GM23338 (cell line): ENCODE measurements around the gene KCNJ10.

Experiments
- CREB1 ChIP-seq: fragments of 250-450 bp; sonication (Bioruptor Pico); IDR thresholded peaks from 2 replicates; pipeline ENCODE4 v1.5.0; 2020; ENCODE audit warnings: low read depth, mild to moderate bottlenecking, moderate library complexity
- CTCF ChIP-seq, 2 experiments: fragments of 200-600 bp in 1 of 2; sonication (generic) in 1 of 2; conservative IDR thresholded peaks; 2 replicates each; pipeline versions ENCODE4 v1.5.1 to v1.6.1; 2016 to 2017; ENCODE audit warnings: antibody characterized with exemption in 2 of 2, low read depth in 2 of 2, mild to moderate bottlenecking in 2 of 2, moderate library complexity in 1 of 2
- ETS1 ChIP-seq: IDR thresholded peaks from 2 replicates; pipeline ENCODE4 v1.6.1; 2016; ENCODE audit warnings: antibody characterized with exemption
- EZH2 ChIP-seq: fragments of 200-600 bp; sonication (generic); IDR thresholded peaks from one replicate; pipeline ENCODE4 v1.8.0; 2017; ENCODE audit warnings: antibody characterized with exemption, mild to moderate bottlenecking, low read depth; ENCODE audit not compliant: unreplicated experiment
- EZH2phosphoT487 ChIP-seq: fragments of 200-600 bp; sonication (generic); IDR thresholded peaks from one replicate; pipeline ENCODE4 v1.8.1; 2018; ENCODE audit warnings: antibody characterized with exemption; ENCODE audit not compliant: unreplicated experiment
- JUNB ChIP-seq: IDR thresholded peaks from one replicate; pipeline ENCODE4 v1.6.1; 2016; ENCODE audit warnings: antibody characterized with exemption; ENCODE audit not compliant: unreplicated experiment
- NANOG ChIP-seq: IDR thresholded peaks from 2 replicates; pipeline ENCODE4 v1.6.1; 2016; ENCODE audit warnings: antibody characterized with exemption, borderline replicate concordance
- POLR2AphosphoS5 ChIP-seq: IDR thresholded peaks from 2 replicates; pipeline ENCODE4 v1.6.1; 2016; ENCODE audit warnings: antibody characterized with exemption, low read depth
- REST ChIP-seq: IDR thresholded peaks from one replicate; pipeline ENCODE4 v1.6.1; 2018; ENCODE audit warnings: antibody characterized with exemption; ENCODE audit not compliant: unreplicated experiment
- STAT1 ChIP-seq: IDR thresholded peaks from one replicate; pipeline ENCODE4 v1.6.1; 2016; ENCODE audit warnings: antibody characterized with exemption; ENCODE audit not compliant: unreplicated experiment
- ZNF114 ChIP-seq: fragments of 250-450 bp; sonication (Bioruptor Pico); IDR thresholded peaks from 2 replicates; pipeline ENCODE4 v1.5.0; 2020; ENCODE audit warnings: mild to moderate bottlenecking, moderate library complexity
- ZNF331 ChIP-seq: fragments of 250-450 bp; sonication (Bioruptor Pico); IDR thresholded peaks from 2 replicates; pipeline ENCODE4 v1.5.0; 2020; ENCODE audit warnings: low read depth, mild to moderate bottlenecking, moderate library complexity
- ZNF462 ChIP-seq: fragments of 250-450 bp; sonication (Bioruptor Pico); IDR thresholded peaks from 2 replicates; pipeline ENCODE4 v1.5.0; 2020; ENCODE audit warnings: mild to moderate bottlenecking, moderate library complexity

GRCh38 chr1:160049101-160049500, 20.9 kb downstream of the KCNJ10 start:
- no peak for TF ChIP-seq ZNF114
- no peak for TF ChIP-seq CTCF (conservative IDR thresholded peaks at IDR 0.05; ENCODE audit: low read depth in 2 of 2)
- TF ChIP-seq EZH2 = no peak
- no peak for TF ChIP-seq CREB1 (CRISPR knock-in tag)
- no peak for TF ChIP-seq POLR2AphosphoS5
- no peak for TF ChIP-seq REST
- no peak for TF ChIP-seq EZH2phosphoT487
- no peak for TF ChIP-seq JUNB
- TF ChIP-seq STAT1 = no peak
- TF ChIP-seq ETS1 = no peak
- no peak for TF ChIP-seq NANOG
- TF ChIP-seq ZNF331 (CRISPR knock-in tag) = no peak
- no peak for TF ChIP-seq ZNF462
